ENCODE results near the gene MMP11.

Gene MMP11

GRCh38 chr22:23832226-23833016 is 59.8 kb downstream of the MMP11 start:
- DNase-seq: no peak

GRCh38 chr22:23833017-23833751 is 60.5 kb downstream of the MMP11 start:
- DNase-seq: no peak

Data from fibroblast of skin of right biceps (primary cell).